Erythroblast (primary cell): ENCODE data around the gene NUP107.

Experiments used
- GATA1 ChIP-seq: IDR thresholded peaks from 2 replicates; pipeline ENCODE4 v1.6.1; 2011; ENCODE audit warnings: low read depth, mild to moderate bottlenecking, control low read depth, low read length, moderate library complexity
- POLR2A ChIP-seq: IDR thresholded peaks from 2 replicates; pipeline ENCODE4 v1.6.1; 2011; ENCODE audit warnings: mild to moderate bottlenecking, low read length

DNA sequence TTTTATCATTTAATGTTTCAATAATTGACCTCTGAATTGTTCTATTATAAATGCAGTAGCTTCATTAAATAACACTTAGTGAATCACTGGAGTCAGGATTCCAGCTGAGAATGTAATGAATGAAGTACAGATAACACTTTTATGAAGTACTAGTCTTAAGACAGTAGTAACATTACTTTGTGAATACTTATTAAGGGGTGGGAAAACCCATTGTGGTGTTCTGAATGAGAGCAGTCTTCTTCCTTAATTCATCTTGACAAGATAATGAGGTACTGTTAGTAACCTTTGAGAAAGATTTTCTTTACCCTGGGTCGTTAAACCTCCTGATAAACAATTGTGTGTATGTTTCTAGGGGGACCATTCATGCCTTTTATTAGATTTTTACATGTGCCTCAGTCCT is 12.7 kb downstream of the NUP107 start:
- TF ChIP-seq POLR2A (no peak), GATA1 (no peak)
